Right kidney (tissue), 1 donor: ENCODE measurements around the gene RCL1.
"Not testable (repeated sequence)": the region's sequence is repeated elsewhere in the genome, so short reads cannot be mapped to it uniquely, and the experiment has no call there.

Experiments
- DNase-seq: peaks from one replicate; pipeline ENCODE4 v3.0.0-alpha.2; 2016

RCL1 gene

DNA sequence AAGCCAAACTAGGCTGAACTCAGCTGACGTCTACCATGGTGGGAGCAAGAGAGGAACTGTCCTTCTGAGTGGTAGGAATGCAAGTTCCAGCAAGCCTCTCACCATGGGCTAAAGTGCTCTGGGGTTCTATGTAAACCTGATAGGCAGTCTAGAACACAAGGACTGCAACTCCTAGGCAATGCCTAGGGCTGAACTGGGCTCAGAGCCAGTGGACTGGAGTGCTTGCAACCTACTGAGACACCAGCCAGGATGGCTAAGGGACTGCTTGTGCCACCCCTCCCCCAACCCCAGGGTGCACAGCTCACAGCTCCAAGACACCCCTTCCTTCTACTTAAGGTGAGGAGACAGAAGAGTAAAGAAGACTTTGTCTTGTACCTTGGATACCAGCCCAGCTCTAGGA, 12.1 kb upstream of the RCL1 start:
- no peak for DNase-seq

DNA sequence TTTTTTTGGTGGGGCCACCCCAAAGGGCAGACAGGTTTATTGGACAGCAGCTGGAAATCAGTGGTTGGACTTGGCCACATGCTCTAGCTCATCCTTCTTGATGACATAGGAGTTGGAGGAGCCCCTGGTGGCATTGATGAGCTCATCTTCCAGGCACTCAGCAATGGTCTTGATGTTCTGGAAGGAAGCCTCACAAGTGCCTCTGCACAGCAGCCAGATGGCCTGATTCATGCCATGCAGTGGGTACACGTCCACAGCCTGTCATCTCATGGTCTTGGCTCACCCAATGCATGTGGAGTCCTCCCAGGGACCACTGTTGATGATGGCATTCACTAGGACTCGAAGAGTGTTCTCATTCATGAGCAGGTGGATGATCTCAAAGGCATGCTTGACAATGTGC, 11.3 kb upstream of the RCL1 start:
- DNase-seq: no peak

DNA sequence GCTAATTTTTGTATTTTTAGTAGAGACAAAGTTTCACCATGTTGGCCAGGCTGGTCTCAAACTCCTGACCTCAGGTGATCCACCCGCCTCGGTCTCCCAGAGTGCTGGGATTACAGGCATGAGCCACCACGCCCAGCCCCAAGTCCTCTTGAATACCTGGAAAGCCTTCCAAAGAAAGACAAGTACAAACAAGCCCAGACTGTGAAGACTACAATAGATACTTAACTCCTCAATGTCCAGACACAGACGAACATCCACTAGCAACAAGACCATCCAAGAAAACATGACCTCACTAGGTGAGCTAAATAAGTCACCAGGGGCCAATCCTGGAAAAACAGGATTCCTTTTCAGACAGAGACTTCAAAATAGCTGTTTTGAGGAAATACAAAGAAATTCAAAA, 9.6 kb upstream of the RCL1 start:
- DNase-seq: not testable (repeated sequence)

DNA sequence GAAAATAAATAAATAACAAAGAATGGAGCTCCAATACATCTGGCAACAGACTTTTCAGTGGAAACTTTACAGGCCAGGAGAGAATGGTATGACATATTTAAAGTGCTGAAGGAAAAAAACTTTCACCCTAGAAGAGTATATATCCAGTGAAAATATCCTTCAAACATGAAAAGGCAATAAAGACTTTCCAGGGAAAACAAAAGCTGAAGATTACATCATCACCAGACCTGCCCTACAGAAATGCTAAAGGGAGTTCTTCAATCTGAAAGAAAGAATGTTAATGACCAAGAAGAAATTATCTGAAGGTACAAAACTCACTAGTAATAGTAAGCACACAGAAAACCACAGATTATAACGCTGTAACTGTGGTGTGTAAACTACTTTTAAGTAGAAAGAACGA, 8.3 kb upstream of the RCL1 start:
- no peak for DNase-seq

DNA sequence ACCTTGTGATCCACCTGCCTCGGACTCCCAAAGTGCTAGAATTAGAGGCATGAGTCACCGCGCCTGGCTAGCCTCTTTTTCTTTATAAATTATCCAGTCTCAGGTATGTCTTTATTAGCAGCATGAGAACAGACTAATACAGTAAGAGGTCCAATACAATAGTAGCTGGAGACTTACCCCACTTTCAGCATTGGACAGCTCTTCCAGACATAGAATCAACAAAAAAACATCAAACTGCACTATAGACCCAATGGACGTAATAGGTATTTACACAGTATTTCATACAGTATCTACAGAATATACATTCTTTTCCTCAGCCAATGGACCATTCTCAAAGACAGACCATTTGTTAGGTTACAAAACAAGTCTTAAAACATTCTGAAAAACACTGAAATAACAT, 6.1 kb upstream of the RCL1 start:
- DNase-seq: no peak

DNA sequence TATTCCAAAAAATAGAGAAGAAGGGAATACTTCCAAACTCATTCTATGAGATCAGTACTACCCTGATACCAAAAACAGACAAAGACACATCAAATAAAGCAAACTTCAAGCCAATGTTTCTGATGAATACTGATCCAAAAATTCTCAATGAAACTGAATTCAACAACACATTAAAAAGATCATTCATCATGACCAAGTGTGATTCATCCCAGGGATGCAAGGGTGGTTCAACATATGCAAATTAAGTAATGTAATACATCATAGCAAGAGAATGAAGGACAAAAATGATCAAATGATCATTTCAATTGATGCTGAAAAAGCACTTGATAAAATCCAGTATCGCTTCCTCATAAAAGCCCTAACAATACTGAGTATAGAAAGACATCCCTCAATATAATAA, 4.9 kb upstream of the RCL1 start:
- DNase-seq: no peak

DNA sequence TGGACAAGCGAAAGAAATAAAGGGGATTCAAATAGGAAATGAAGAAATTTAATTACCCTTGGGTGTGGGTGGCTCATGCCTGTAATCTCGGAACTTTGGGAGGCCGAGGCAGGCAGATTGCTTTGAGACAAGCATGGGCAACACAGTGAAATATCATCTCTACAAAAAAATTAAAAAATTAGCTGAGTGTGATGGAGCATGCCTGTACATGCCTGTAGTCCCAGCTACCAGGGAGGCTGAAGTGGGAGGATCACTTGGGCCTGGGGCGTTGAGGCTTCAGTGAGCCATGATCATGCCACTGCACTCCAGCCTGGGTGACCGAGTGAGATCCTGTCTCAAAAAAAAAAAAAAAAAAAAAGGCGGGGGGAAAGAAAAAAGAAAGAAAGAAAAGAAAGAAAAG, 4.0 kb upstream of the RCL1 start:
- no peak for DNase-seq

DNA sequence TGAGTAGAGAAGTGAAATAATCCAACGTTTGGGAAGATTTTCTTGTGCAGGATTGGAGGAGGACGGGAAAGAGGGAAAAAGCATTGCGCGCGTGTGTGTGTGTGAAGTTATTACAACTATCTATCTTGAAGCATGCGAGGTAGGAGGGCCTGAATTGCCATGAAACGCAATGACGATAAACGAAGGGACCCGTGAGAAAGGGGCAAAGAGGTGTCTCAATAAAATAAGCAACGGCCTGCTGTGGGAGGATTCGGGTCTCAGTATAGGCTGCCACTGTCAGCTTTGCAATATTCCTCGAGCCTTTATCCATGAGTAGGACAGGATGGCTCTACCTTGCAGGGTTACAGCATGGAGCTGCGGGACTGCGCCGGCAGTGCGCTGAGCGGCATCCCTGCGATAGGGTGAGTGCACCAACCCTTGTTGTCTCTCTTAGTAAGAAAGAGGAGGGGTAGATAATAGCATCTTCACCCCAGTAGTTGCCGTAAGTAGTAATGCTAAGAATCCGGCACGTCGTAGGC, 631 bp upstream of the RCL1 start:
- DNase-seq: no peak

DNA sequence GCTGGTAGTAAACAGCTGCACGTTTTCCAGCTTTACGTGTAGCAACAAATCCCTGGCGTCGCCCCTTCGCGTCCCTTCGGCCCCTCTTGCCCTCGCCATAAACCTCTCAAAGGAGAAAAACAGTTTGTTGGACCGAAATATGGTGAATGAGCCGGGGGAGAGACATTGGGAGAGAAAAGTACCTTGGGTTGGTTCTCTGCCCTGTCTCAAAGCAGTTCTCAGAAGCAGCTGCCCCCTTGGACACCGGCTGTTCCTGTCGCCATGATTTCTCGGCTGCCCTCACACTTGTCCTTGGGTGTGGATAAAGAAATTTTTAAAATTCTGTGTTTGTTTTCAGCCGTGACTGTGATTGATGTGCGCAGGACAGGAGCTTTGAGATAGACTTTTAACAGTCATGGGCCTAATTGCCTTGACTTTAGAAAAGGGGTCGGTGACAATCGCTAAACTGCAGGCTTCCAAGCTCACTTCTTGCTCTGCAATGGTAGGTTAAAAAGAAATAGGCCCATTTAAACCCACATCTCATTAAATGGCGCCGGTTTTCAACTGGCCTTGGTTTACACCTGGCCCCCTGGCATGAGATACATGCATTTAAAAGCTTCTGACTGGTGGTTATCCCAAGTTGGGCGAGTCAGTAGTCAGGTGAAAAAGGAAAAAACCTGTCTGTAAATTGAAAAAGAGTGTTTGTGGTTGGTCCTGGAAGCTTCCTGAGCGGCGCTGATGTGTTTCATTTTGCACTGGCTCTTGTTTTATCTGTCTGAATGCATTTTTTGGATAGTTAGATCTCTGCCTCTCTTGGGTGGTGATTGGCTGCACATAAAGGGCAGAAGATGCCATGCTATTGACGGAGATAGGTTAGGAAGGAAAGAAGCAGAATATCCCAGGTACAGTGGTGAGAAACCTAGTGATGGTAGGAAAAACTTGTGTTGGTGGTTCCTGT, 983 bp downstream of the RCL1 start:
- DNase-seq: peak; percentile 74

DNA sequence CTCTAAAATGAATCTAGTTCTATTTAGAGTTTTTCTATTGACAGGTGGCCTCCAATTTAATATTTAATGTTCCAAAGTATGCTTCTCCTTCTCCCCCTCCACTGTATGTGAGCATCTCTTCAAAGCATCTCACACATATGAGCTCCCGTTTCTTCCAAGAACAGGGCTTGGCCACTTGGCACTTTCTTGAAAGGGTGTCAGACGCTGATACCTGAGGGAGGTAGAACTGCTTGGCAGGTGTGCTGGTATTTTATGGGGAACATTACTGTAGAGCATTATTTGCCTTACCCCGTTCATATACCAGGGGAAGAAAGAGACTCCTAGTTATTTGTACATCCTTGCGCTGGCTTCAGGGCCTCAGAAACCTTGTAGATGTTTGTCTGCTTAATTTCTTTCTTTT, 1.9 kb downstream of the RCL1 start:
- DNase-seq: no peak

DNA sequence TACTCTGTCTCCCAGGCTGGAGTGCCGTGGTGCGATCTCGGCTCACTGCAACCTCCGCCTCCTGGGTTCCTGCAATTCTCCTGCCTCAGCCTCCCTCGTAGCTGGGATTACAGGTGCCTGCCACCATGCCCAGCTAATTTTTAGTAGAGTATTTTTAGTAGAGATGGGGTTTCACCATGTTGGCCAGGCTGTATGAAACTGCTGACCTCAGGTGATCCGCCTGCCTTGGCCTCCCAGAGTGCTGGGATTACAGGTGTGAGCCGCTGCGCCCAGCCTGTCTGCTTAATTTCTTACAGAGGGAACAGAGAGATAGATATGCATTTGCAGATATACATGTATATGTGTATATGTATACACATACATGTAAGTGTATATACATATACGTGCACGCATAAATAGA, 2.4 kb downstream of the RCL1 start:
- DNase-seq: not testable (repeated sequence)

DNA sequence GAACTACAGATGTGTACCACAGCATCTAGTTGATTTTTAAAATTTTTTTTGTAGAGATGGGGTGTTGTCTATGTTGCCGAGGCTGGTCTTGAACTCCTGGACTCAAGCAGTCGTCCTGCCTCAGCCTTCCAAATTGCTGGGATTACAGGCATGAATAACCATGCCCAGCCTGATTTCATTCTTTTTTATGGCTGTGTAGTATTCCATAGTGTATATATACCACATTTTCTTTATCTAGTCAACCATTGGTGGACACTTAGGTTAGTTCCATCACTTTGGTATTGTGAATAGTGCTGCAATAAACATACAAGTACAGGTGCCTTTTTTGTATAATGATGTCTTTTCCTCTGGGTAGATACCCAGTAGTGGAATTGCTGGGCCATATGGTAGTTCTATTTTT, 3.8 kb downstream of the RCL1 start:
- DNase-seq: no peak

DNA sequence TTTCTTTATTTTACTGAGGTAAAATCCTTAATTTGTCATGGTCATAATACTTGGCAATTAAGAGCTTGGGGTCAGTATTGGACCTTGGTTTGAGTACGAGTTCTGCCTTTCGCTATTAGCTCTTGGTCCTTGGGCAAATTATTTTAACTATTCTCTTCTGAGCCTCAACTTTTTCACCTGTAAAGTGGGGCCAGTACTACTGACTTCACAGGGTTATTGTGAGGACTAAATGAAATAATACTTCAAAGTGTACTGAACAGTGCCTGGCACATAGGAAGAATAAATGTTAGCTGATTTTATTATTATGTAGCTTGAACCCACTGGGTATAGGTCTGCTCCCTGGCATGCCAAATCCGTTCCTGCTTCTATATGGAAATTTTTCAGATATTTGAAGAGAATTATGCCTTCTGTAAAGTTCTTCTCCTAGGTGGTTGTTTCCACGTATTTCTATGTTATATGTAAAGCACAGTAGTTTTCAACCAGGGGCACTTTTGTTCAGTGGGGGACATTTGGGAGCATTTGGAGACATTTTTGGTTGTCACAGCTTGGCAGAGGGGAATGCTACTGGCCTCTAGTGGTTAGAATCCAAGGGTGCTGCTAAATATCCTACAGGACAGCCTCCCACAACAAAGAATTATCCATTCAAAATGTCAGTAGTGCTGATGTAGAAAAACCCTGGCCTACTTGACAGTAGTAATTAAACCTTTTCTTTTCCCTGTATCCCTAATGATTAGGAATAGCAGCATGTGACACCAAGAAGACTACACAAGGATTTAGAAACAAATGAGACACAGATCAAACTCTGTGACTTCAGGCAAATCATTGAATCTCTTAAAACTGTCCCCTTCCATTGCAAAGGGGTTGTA, 4.5 kb downstream of the RCL1 start:
- peak; percentile 9 for DNase-seq

DNA sequence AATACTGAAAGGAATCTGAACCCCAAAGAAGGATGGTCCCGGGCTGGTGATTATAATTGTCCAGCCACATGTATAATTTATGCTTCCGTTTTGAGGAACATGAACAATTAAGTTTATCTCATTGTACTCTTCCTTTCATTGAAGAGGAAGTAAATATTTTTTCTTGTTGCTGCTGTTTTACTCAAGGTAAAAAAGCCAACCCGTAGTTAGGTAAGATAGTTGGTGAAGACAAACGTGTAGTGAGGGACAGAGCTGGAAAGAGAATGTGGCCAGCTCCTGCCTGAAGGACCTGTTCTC, 5.1 kb downstream of the RCL1 start:
- DNase-seq: no peak

DNA sequence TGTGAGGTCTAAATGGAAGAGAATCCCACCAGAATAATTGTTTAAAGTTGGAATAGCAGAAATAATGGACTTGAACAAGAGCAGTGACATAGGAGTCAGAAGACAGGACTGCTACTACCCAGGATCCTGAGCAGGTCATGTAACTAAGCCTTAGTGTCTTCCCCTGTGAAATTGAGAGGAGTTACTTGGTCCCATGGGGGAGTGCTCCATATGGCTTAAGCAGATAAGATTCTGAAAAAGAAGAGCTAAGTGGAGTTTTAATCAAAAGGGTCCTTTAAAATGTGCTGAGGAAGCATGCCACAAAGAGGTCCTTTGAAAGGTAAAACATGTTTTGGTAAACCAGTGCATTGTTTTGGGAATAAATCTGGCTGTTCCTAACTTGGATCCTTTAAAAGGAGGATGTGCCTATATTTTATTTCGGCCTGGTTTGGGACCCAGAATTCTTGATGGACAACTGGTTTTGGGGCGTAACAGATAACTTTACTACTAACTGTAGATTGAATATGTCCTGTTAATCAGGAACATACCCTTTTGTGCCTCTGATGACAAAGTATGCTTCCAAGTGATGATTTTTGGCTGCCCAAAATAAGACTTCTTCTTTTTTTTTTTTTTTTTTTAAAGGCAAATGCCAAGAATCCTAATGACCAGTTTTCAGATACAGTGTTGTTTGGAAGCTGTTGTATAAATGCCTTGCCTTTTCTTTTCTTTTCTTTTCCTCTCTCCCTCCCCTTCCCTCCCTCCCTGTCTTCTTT, 5.7 kb downstream of the RCL1 start:
- no peak for DNase-seq

DNA sequence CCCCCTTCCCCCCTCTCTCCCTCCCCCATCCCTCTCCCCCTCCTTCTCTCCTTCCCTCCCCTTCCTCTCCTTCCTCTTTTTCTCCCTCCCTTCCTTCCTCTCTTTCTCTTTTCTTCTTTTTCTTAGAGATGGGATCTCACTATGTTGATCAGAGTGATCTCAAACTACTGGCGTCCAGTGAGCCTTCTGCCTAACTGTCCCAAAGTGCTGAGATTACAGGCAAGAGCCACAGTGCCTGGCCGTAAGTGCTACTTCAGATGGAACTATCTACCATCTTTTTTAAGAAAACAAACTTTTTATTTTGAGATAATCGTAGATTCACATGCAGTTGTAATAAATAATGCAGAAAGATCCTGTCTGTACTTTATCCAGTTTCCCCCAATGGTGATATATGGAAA, 6.3 kb downstream of the RCL1 start:
- DNase-seq: no peak

DNA sequence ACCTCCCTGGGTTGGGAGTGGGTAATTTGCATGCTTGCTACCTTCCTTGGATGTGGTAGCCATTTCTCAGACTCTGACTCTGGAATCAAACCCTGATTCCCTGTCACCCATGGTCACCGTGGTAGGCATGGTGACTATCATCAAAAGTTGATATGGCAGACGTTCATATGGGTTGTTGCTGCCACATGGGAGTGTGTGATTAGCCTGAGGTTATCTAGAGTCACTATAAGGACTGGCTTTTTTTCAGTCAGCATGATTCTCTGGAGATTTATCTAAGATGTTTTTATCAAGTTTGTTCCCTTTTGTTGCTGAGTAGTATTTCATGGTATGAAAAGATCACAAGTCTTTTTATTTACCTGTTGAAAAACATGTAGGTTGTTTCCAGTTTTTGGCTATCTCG, 7.0 kb downstream of the RCL1 start:
- DNase-seq: no peak

DNA sequence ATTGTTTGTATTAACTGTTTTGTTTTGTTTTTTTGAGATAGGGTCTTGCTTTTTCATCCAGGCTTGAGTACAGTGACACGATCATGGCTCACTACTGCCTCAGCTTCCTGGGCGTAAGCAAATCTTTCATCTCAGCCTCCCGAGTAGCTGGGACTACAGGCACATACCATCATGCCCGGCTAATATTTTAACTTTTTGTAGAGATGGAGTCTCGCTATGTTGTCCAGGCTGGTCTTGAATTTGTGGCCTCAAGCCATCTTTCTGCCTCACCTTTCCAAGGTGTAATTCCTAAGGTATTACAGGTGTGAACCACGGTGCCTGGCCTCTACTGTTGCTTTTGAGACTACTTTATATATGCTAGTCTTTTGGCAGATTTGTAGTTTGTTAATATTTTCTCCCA, 8.4 kb downstream of the RCL1 start:
- DNase-seq: no peak

DNA sequence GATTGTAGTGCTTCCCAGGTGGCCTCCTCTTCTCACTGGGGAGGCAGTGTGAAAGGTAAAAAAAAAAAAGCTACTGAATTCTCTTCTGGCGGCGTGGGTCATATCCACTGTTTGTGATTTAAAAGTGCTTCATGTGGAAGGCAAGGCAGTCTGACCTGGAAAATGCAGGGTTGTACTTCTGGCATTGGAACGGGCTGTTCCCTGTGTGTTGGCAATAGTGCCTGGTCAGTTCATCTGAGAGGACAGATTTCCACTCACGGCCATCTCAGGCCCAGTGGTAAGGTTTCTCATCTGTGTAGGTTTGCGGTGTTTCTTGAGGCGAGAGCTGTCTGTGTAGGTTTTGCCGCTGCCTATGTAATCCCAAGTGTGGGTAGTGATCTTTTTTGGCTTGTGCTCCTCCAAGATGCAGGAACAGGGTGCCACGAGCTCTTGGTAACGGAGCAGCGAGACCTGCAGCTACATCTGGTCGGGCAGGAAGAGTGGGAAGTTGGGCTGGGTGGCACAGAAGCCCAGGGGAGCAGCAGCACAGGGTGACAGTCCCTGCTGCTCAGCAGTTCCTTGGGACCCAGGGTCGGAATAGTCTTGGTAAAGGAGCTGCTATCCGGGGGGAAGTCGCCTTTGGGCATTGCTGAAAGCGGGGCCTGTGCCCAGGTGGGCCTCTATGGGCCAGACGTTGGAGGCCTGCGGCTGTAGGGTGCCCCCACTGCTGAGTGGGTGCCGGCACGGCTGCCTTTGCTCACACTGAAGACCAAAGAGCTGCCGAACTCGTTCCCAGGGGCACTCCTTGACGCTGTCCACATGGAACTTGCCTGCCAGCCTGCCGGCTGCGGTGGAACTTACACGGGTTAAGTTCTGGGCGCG, 11.2 kb downstream of the RCL1 start:
- DNase-seq: no peak

DNA sequence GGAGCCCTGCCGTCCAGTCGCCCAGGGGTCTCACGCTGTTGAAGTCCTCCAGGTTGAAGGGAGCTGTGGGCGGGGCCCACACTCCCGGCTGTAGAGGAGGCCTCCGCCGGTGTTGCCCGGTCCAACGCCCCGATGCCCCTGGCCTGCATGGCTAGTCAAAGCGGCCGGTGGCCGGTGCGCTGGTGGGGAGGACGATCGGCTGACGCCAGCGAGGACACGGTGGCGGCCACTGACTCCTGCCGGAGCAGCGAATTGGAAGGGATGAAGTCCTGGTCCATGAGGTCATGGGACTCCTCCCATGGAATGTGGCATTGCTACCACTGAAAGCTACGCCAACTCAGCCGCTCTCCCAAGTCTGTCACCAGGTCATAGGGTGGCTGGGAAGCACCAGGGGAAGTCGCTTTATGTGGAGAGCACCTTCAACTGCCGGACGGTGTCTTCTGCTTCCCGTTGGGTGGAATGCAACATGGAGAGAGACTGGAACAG, 11.8 kb downstream of the RCL1 start:
- DNase-seq: no peak

DNA sequence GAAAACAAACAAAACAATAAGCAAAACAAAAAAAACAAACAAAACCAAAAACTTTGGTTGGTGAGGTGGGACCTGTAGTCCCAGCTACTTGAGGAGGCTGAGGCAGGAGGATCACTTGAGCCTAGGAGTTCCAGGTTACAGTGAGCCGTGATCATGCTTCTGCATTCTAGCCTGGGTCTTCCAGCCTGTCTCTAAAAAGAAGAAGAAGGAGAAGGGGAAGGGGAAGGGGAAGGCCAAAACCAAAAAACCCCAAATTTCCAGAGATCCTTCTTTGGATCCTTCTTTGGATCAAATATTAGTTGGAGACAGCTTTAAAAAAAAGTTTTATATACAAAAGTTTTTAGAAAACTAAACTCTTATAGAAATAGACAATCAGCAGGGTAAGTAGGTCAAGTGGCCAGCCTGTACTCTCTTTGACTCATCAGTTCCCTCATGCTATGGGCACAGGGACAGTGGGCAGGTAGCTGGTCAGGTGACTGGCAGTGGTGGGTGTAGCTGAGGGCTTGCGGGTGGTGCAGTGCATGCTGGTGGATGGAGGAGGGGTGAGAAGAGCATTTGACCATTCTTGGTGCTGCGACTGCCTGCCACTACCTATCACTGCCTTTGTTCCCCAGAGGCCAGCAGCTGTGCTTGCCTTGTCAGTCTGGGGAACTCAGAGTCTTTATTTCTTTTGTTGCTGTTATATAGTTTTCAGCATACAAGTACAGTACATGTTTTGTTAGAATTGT, 12.6 kb downstream of the RCL1 start:
- no peak for DNase-seq
